SU-DHL-6 (cell line): ENCODE data around the gene GRB14.
"Not testable (repeated sequence)": the region's sequence is repeated elsewhere in the genome, so short reads cannot be mapped to it uniquely, and the experiment has no call there.

Experiments used
- H2AFZ ChIP-seq: fragments of 200-600 bp; sonication (generic); 2 replicates; pipeline ENCODE4 v1.6.1; 2014; ENCODE audit warnings: low read depth, mild to moderate bottlenecking, moderate library complexity, mixed read lengths, antibody characterized with exemption, low read length; ENCODE audit not compliant: severe bottlenecking
- H3F3A ChIP-seq: fragments of 200-600 bp; shearing (Covaris generic); 2 replicates; pipeline ENCODE4 v1.6.0; 2016; ENCODE audit warnings: antibody characterized with exemption, mild to moderate bottlenecking; ENCODE audit not compliant: insufficient read depth
- H3K27ac ChIP-seq: fragments of 200-600 bp; sonication (generic); 2 replicates; pipeline ENCODE4 v1.5.1; 2016; ENCODE audit warnings: low read depth, mild to moderate bottlenecking, low read length, moderate library complexity, mixed read lengths
- H3K27me3 ChIP-seq: fragments of 200-600 bp; sonication (generic), shearing (Covaris generic); 2 replicates; pipeline ENCODE4 v1.6.0; 2014; ENCODE audit warnings: mild to moderate bottlenecking, low read length
- H3K36me3 ChIP-seq: fragments of 200-600 bp; sonication (generic); 2 replicates; pipeline ENCODE4 v1.6.1; 2014; ENCODE audit warnings: mild to moderate bottlenecking, low read length, mixed read lengths
- H3K4me2 ChIP-seq: fragments of 300-600, 200-600 bp; shearing (Covaris generic), sonication (generic); 2 replicates; pipeline ENCODE4 v1.6.0; 2014; ENCODE audit warnings: low read length, low read depth, mild to moderate bottlenecking; ENCODE audit not compliant: poor library complexity, severe bottlenecking
- H3K4me3 ChIP-seq: fragments of 200-600 bp; sonication (generic); 2 replicates; pipeline ENCODE4 v1.5.1; 2014; ENCODE audit warnings: antibody characterized with exemption, low read length, mild to moderate bottlenecking, mixed read lengths; ENCODE audit not compliant: insufficient read depth, poor library complexity, severe bottlenecking
- H3K79me2 ChIP-seq: fragments of 200-600 bp; sonication (generic); 2 replicates; pipeline ENCODE4 v1.6.1; 2014; ENCODE audit warnings: mild to moderate bottlenecking, low read length, moderate library complexity; ENCODE audit not compliant: insufficient read depth
- H3K9ac ChIP-seq: fragments of 200-600 bp; sonication (generic); 2 replicates; pipeline ENCODE4 v1.7.0; 2014; ENCODE audit warnings: mild to moderate bottlenecking, low read length
- H3K9me2 ChIP-seq: fragments of 200-600 bp; sonication (generic); replicated peaks from 2 replicates; pipeline ENCODE4 v1.6.1; 2014; ENCODE audit warnings: low read length; ENCODE audit not compliant: insufficient read depth
- H3K9me3 ChIP-seq: fragments of 200-600 bp; sonication (generic); 2 replicates; pipeline ENCODE4 v1.6.1; 2014; ENCODE audit warnings: low read length, mixed read lengths; ENCODE audit not compliant: insufficient read depth
- H4K20me1 ChIP-seq: fragments of 200-600 bp; sonication (generic); 2 replicates; pipeline ENCODE4 v1.6.1; 2014; ENCODE audit warnings: low read depth, mild to moderate bottlenecking, antibody characterized with exemption, low read length, moderate library complexity, mixed read lengths
- EZH2phosphoT487 ChIP-seq: fragments of 200-600 bp; sonication (generic), shearing (Covaris generic); conservative IDR thresholded peaks from 2 replicates; pipeline ENCODE4 v1.6.1; 2018; ENCODE audit warnings: mild to moderate bottlenecking, antibody characterized with exemption, low read length, moderate library complexity, mixed read lengths
- TF ChIP-seq, protein P1 (sequence below): fragments of 200-600 bp; sonication (generic); IDR thresholded peaks from one replicate; pipeline ENCODE4 v1.5.1; 2017; ENCODE audit warnings: antibody characterized with exemption, mild to moderate bottlenecking, low read length, moderate library complexity; ENCODE audit not compliant: insufficient read depth, poor library complexity, severe bottlenecking

The GRB14 gene

DNA sequence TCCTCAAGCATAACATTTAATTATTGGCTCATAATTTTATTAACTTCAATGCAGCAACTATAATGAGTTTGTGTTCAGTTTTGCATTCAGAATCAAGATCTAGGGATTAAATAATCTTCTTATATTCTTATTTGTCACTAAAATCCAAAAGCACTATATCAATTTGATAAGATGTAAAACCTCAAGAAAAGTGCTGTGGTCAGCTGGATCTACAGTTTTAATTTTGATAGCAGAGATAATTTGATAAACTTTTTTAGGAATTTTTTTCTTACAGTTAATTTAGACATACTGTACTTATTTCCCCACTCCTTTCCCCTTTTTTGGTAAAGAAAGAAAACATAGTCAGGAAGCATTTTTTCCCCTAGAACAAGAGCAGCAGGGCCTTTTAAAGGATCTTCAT, 146.4 kb downstream of the GRB14 start:
- no peaks in the 10 kb centered on the region for H3K9me3 ChIP-seq
- no peak overlapping the region for H3K9ac ChIP-seq
- TF ChIP-seq, protein P1, sequence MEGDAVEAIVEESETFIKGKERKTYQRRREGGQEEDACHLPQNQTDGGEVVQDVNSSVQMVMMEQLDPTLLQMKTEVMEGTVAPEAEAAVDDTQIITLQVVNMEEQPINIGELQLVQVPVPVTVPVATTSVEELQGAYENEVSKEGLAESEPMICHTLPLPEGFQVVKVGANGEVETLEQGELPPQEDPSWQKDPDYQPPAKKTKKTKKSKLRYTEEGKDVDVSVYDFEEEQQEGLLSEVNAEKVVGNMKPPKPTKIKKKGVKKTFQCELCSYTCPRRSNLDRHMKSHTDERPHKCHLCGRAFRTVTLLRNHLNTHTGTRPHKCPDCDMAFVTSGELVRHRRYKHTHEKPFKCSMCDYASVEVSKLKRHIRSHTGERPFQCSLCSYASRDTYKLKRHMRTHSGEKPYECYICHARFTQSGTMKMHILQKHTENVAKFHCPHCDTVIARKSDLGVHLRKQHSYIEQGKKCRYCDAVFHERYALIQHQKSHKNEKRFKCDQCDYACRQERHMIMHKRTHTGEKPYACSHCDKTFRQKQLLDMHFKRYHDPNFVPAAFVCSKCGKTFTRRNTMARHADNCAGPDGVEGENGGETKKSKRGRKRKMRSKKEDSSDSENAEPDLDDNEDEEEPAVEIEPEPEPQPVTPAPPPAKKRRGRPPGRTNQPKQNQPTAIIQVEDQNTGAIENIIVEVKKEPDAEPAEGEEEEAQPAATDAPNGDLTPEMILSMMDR: no peak
- TF ChIP-seq EZH2phosphoT487: no peak
- no peak overlapping the region for H3K4me3 ChIP-seq
- no peaks in the 10 kb centered on the region for H4K20me1 ChIP-seq
- H3K9me2 ChIP-seq: no peaks in the 10 kb centered on the region
- H3F3A ChIP-seq: no peaks in the 10 kb centered on the region
- no peak overlapping the region for H3K27ac ChIP-seq
- H3K79me2 ChIP-seq: no peaks in the 10 kb centered on the region
- no peaks in the 10 kb centered on the region for H3K27me3 ChIP-seq
- no peak overlapping the region for H2AFZ ChIP-seq
- no peak overlapping the region for H3K4me2 ChIP-seq
- H3K36me3 ChIP-seq: no peaks in the 10 kb centered on the region

DNA sequence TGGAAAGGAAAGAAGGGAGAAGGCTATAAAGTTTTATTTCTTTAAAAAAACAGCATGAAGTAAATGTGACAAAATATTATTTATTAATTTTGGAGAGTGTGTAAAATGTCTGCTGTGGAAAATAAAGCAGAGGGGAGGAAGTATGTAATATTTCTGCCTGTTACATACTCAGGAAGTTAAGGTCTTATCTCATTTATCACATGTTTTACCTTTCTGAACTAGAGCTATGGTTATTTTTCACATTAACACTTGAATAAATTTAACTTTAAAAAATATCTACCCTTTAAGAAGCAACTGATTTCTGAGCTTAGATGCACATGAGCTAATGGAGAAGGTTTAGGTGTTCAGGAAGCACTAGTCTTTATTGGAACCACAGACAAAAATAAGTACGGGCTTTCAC, 148.3 kb downstream of the GRB14 start:
- H3K9ac ChIP-seq: no peak overlapping the region
- TF ChIP-seq, protein P1: no peak
- TF ChIP-seq EZH2phosphoT487: no peak
- no peaks in the 10 kb centered on the region for H3K9me2 ChIP-seq
- no peaks in the 10 kb centered on the region for H3K9me3 ChIP-seq
- H3F3A ChIP-seq: no peaks in the 10 kb centered on the region
- H3K4me2 ChIP-seq: no peak overlapping the region
- H3K27me3 ChIP-seq: no peaks in the 10 kb centered on the region
- H4K20me1 ChIP-seq: no peaks in the 10 kb centered on the region
- no peak overlapping the region for H3K4me3 ChIP-seq
- no peaks in the 10 kb centered on the region for H3K36me3 ChIP-seq
- no peak overlapping the region for H3K27ac ChIP-seq
- no peaks in the 10 kb centered on the region for H3K79me2 ChIP-seq
- H2AFZ ChIP-seq: no peak overlapping the region

DNA sequence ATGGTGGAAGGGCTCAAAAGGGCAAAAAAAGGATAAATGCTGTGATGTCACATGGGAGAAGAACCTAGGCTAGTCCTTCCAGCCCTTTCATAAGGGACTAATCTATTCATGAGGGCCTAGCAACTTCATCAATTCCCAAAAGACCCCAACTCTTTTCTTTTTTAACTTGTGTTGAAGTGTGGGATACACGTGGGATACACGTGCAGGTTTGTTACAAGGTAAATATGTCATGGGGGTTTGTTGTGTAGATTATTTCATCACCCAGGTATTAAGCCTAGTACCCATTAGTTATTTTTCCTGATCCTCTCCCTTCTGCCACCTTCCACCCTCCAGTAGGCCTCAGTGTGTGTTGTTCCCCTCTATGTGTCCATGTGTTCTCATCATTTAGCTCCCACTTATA, 156.2 kb downstream of the GRB14 start:
- not testable (repeated sequence) for H3K79me2 ChIP-seq, H3K36me3 ChIP-seq, H2AFZ ChIP-seq, H3K9ac ChIP-seq, H3K9me3 ChIP-seq, H3K9me2 ChIP-seq, H4K20me1 ChIP-seq, H3K27me3 ChIP-seq, H3F3A ChIP-seq, H3K27ac ChIP-seq, H3K4me2 ChIP-seq, H3K4me3 ChIP-seq

DNA sequence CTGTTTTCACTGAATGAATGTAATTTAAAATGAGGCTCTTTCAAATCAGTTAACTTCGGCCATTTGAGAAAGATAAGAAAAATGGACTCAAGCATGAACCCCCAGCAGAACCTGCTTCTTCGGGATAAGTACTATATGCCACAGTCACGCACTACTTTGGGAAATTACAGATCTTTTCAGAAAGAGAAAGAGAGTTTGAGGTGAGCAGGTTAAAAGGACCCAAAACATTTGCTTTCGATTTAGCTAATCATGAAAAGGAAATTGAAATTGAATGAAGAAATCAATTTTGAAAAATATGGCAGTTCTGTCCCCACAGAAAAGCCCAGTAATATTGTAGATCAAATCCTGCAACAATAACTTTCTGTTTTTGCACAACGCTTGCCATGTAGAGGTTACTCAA, 156.9 kb downstream of the GRB14 start:
- H3K9me2 ChIP-seq: no peaks in the 10 kb centered on the region
- no peak overlapping the region for H3K9ac ChIP-seq
- no peak overlapping the region for H3K4me2 ChIP-seq
- TF ChIP-seq EZH2phosphoT487: no peak
- TF ChIP-seq, protein P1: no peak
- H3F3A ChIP-seq: no peaks in the 10 kb centered on the region
- H3K79me2 ChIP-seq: no peaks in the 10 kb centered on the region
- H2AFZ ChIP-seq: no peak overlapping the region
- no peak overlapping the region for H3K4me3 ChIP-seq
- no peak overlapping the region for H3K27ac ChIP-seq
- H3K36me3 ChIP-seq: no peaks in the 10 kb centered on the region
- H4K20me1 ChIP-seq: no peaks in the 10 kb centered on the region
- H3K27me3 ChIP-seq: no peaks in the 10 kb centered on the region
- H3K9me3 ChIP-seq: no peaks in the 10 kb centered on the region
